Endodermal cell (in vitro differentiated cells): ENCODE measurements around the gene PWWP2B. TPM values are rescaled to one million over a fixed set of nuclear protein-coding genes. Genes with fewer than 3 reads are reported as not detected.
A peak's percentile ranks its signal among the peaks of the same experiment; 100 is the strongest.

Experiments
- DNase-seq: peaks from one replicate; pipeline ENCODE4 v3.0.0-alpha.2; 2017
- H3K27ac ChIP-seq: 2 replicates; pipeline ENCODE4 v1.5.1; 2013; ENCODE audit warnings: mild to moderate bottlenecking, low read depth, low read length, moderate library complexity
- H3K27me3 ChIP-seq: 2 replicates; pipeline ENCODE4 v1.6.1; 2013; ENCODE audit warnings: mild to moderate bottlenecking, low read length, moderate library complexity; ENCODE audit not compliant: insufficient read depth, control insufficient read depth, poor library complexity, severe bottlenecking
- H3K36me3 ChIP-seq: 2 replicates; pipeline ENCODE4 v1.7.0; 2013; ENCODE audit warnings: mild to moderate bottlenecking, low read length, moderate library complexity; ENCODE audit not compliant: control insufficient read depth, insufficient read depth
- H3K4me1 ChIP-seq: one replicate; pipeline ENCODE4 v1.7.0; 2013; ENCODE audit warnings: low read length; ENCODE audit not compliant: control insufficient read depth, insufficient read depth
- H3K4me3 ChIP-seq: 2 replicates; pipeline ENCODE4 v1.5.1; 2013; ENCODE audit warnings: mild to moderate bottlenecking, low read length, moderate library complexity
- H3K9ac ChIP-seq: 2 replicates; pipeline ENCODE4 v1.6.1; 2013; ENCODE audit warnings: mild to moderate bottlenecking, low read length, moderate library complexity; ENCODE audit not compliant: poor library complexity, severe bottlenecking; ENCODE audit errors: extremely low read depth
- H3K9me3 ChIP-seq: 2 replicates; pipeline ENCODE4 v1.6.1; 2013; ENCODE audit warnings: mild to moderate bottlenecking, low read length, moderate library complexity; ENCODE audit not compliant: control insufficient read depth
- H3K27ac Mint-ChIP-seq: 2 replicates; pipeline ENCODE4 v1.8.0; 2020; ENCODE audit warnings: mixed read lengths
- H3K27me3 Mint-ChIP-seq: 2 replicates; pipeline ENCODE4 v1.8.0; 2021; ENCODE audit warnings: mild to moderate bottlenecking, mixed read lengths; ENCODE audit not compliant: insufficient read depth
- H3K36me3 Mint-ChIP-seq: 2 replicates; pipeline ENCODE4 v1.8.0; 2020; ENCODE audit warnings: low read depth, mixed read lengths
- H3K4me1 Mint-ChIP-seq: 2 replicates; pipeline ENCODE4 v1.8.0; 2020; ENCODE audit warnings: mixed read lengths
- H3K4me3 Mint-ChIP-seq: 2 replicates; pipeline ENCODE4 v1.8.0; 2020; ENCODE audit warnings: mild to moderate bottlenecking, moderate library complexity, mixed read lengths
- H3K9me3 Mint-ChIP-seq: 2 replicates; pipeline ENCODE4 v1.8.0; 2020; ENCODE audit warnings: mild to moderate bottlenecking, mixed read lengths
- CTCF ChIP-seq: fragments of 200-600 bp; sonication (generic); conservative IDR thresholded peaks from 2 replicates; pipeline ENCODE4 v1.5.0; 2021; ENCODE audit warnings: antibody characterized with exemption, mild to moderate bottlenecking
- WGBS, 2 experiments: methylation state at CpG; one replicate each; pipeline versions ENCODE4 v1.1.5 to v1.1.7; 2013; ENCODE audit warnings: missing lambda C conversion rate in 2 of 2, mixed read lengths in 1 of 2; ENCODE audit not compliant: insufficient coverage in 1 of 2, insufficient read length in 1 of 2; 5-methylcytosine and 5-hydroxymethylcytosine counted together
- total RNA-seq, 2 donors: library from RNA; stranded (reverse); fragmentation: NEBNext Ultra II Directional in 1 of 2; extraction: Animal tissue kit (Norgen Biotek cat#: 25700) in 1 of 2; gene quantifications; 2 replicates in 1 of 2; 3 replicates in 1 of 2; pipeline ENCODE4 v1.2.1, GENCODE V29; 2021

Gene PWWP2B
- total RNA-seq, 2 donors from 2014 or later, result 11.4 to 13.9 TPM

- Mint-ChIP-seq H3K27ac (no peak overlapping the region), H3K4me3 (no peak overlapping the region), H3K27me3 (peaks cover 4% of the 10 kb centered on the region), H3K9me3 (no peaks in the 10 kb centered on the region), H3K4me1 (no peaks in the 10 kb centered on the region), H3K36me3 (no peaks in the 10 kb centered on the region)
- H3K27ac ChIP-seq, result no peak overlapping the region
- peak; percentile 43 for DNase-seq
- no peaks in the 10 kb centered on the region for H3K4me1 ChIP-seq
- no peak for TF ChIP-seq CTCF
- H3K4me3 ChIP-seq, result no peak overlapping the region
- H3K9ac ChIP-seq, result no peak overlapping the region
- H3K9me3 ChIP-seq, result no peaks in the 10 kb centered on the region
- no peaks in the 10 kb centered on the region for H3K36me3 ChIP-seq
- WGBS, 2 experiments, result 88 to 97% methylated on average over 14 to 35 of the region's 35 CpGs
- no peaks in the 10 kb centered on the region for H3K27me3 ChIP-seq
These were observed 65.7 kb downstream of the PWWP2B start for GRCh38 chr10:132462463-132463332.

- no peaks in the 10 kb centered on the region for H3K4me1 Mint-ChIP-seq
- 92 to 95% methylated on average over 23 to 30 of the region's 30 CpGs for WGBS, 2 experiments
- peak; percentile 77 for DNase-seq
- Histone ChIP-seq H3K36me3 (no peaks in the 10 kb centered on the region), H3K27ac (no peak overlapping the region), H3K4me1 (no peaks in the 10 kb centered on the region), H3K9ac (no peak overlapping the region), H3K4me3 (no peak overlapping the region), H3K9me3 (no peaks in the 10 kb centered on the region), H3K27me3 (no peaks in the 10 kb centered on the region)
- no peak overlapping the region for H3K4me3 Mint-ChIP-seq
- no peaks in the 10 kb centered on the region for H3K36me3 Mint-ChIP-seq
- no peak overlapping the region for H3K27ac Mint-ChIP-seq
- no peaks in the 10 kb centered on the region for H3K9me3 Mint-ChIP-seq
- peak; percentile 58 for TF ChIP-seq CTCF
- H3K27me3 Mint-ChIP-seq, result peaks cover 4% of the 10 kb centered on the region
These were observed 66.6 kb downstream of the PWWP2B start for GRCh38 chr10:132463333-132464255.

GRCh38 chr10:132464256-132465192 is 67.5 kb downstream of the PWWP2B start:
- no peak overlapping the region for H3K4me3 Mint-ChIP-seq
- Histone ChIP-seq H3K36me3 (no peaks in the 10 kb centered on the region), H3K4me1 (no peaks in the 10 kb centered on the region), H3K27ac (no peak overlapping the region), H3K9ac (no peak overlapping the region), H3K4me3 (no peak overlapping the region), H3K27me3 (no peaks in the 10 kb centered on the region), H3K9me3 (no peaks in the 10 kb centered on the region)
- H3K27me3 Mint-ChIP-seq, result peaks cover under 1% of the 10 kb centered on the region
- H3K27ac Mint-ChIP-seq, result no peak overlapping the region
- H3K4me1 Mint-ChIP-seq, result peaks cover 1% of the 10 kb centered on the region
- H3K36me3 Mint-ChIP-seq, result no peaks in the 10 kb centered on the region
- no peaks in the 10 kb centered on the region for H3K9me3 Mint-ChIP-seq
- WGBS, 2 experiments, result 87 to 90% methylated on average over 14 to 22 of the region's 22 CpGs
- DNase-seq, result peak; percentile 51
- TF ChIP-seq CTCF, result no peak
